KOPT-K1 (cell line): ENCODE data around the gene PTPRG.

Experiments
- H3K27ac ChIP-seq: fragments of 200-600 bp; sonication (generic); 2 replicates; pipeline ENCODE4 v1.5.1; 2016; ENCODE audit warnings: antibody characterized with exemption, mild to moderate bottlenecking, low read depth, low read length; ENCODE audit not compliant: poor library complexity, severe bottlenecking
- H3K36me3 ChIP-seq: fragments of 200-600 bp; sonication (generic); 2 replicates; pipeline ENCODE4 v1.5.1; 2017; ENCODE audit warnings: antibody characterized with exemption, mild to moderate bottlenecking, low read length, moderate library complexity; ENCODE audit not compliant: insufficient read depth
- H3K9me3 ChIP-seq: fragments of 200-600 bp; sonication (generic); 2 replicates; pipeline ENCODE4 v1.5.1; 2017; ENCODE audit warnings: antibody characterized with exemption, low read length, mild to moderate bottlenecking; ENCODE audit not compliant: insufficient read depth, poor library complexity, severe bottlenecking

PTPRG gene

GRCh38 chr3:61828880-61829721 is 267.7 kb downstream of the PTPRG start:
- Histone ChIP-seq H3K9me3 (no peaks in the 10 kb centered on the region), H3K36me3 (no peaks in the 10 kb centered on the region), H3K27ac (no peak overlapping the region)

GRCh38 chr3:61829722-61830350 is 268.5 kb downstream of the PTPRG start:
- H3K27ac ChIP-seq = no peak overlapping the region
- H3K9me3 ChIP-seq = no peaks in the 10 kb centered on the region
- no peaks in the 10 kb centered on the region for H3K36me3 ChIP-seq

DNA sequence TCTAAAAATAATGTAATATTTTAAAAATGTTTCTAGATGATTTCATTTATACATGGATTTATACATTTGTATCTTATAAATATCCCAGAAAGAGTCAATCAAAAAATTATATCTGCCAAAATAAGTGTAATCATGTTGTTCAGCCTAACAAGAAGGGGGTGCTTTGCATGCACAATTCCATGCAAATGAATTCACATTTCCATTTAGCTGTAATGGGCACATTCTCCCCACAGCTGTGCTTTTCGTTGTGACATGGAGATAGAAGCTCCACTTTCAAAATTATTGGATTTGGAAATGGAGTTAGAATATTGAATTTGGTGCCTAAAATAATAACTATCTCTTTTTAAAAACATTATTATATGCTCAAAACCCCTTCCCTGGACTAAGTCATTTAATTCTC is 270.6 kb downstream of the PTPRG start:
- Histone ChIP-seq H3K36me3 (no peaks in the 10 kb centered on the region), H3K27ac (no peak overlapping the region)

DNA sequence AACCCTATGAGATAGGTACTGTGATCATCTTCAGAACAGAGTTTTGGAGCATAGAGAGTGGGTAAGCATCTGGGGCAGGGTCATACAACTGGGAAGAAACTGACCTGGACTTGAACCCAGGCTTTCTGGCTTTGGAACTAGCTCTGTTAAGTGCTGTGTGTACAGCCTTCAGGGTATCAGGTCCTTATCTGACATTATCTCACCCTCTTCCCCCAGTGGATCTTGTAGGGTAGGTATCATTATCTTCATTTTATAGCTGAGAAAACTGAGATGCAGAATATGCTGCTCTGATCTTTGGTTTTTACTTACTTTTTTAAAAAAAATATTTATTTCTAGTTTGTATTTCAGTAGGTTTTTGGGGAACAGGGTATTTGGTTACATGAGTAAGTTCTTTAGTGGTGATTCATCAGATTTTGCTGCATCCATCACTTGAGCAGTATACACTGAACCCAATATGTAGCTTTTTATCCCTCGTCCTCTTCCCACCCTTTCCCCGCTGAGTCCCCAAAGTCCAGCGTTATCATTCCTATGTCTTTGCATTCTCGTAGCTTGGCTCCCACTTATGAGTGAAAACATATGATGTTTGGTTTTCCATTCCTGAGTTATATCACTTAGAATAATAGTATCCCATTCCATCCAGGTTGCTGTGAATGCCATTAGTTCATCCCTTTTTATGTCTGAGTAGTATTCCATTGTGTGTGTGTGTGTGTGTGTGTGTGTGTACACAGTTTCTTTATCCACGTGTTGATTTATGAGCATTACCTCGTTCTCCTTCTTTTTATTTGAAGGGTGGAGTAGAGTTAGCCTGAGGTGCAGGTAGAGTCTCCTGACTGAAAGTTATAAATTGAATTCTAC is 271.2 kb downstream of the PTPRG start:
- H3K9me3 ChIP-seq = no peaks in the 10 kb centered on the region
- no peaks in the 10 kb centered on the region for H3K36me3 ChIP-seq

More for the DNA sequence above, 270.6 kb downstream of the PTPRG start:
- H3K9me3 ChIP-seq = no peaks in the 10 kb centered on the region

DNA sequence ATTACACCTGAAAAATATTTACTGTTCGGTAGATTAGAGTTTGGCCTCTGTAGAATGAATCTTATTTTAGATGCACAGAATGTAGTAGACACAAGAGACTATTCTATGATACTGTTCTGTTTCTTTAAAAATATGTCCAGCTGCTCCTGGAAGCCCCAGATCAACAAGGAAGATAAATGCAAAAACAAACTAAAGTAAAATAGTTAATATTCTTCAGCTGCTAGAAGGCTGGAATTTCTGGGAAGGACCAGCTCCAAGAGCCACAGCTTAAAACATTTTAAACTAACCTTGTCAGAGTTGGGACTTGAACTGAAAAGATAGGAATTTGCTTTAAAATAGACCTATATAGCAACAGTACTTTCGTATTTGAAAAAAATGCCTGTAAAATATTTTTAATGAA is 277.9 kb downstream of the PTPRG start:
- H3K36me3 ChIP-seq = no peaks in the 10 kb centered on the region
- no peak overlapping the region for H3K27ac ChIP-seq
- no peaks in the 10 kb centered on the region for H3K9me3 ChIP-seq

More for the DNA sequence above, 271.2 kb downstream of the PTPRG start:
- H3K27ac ChIP-seq = no peak overlapping the region

DNA sequence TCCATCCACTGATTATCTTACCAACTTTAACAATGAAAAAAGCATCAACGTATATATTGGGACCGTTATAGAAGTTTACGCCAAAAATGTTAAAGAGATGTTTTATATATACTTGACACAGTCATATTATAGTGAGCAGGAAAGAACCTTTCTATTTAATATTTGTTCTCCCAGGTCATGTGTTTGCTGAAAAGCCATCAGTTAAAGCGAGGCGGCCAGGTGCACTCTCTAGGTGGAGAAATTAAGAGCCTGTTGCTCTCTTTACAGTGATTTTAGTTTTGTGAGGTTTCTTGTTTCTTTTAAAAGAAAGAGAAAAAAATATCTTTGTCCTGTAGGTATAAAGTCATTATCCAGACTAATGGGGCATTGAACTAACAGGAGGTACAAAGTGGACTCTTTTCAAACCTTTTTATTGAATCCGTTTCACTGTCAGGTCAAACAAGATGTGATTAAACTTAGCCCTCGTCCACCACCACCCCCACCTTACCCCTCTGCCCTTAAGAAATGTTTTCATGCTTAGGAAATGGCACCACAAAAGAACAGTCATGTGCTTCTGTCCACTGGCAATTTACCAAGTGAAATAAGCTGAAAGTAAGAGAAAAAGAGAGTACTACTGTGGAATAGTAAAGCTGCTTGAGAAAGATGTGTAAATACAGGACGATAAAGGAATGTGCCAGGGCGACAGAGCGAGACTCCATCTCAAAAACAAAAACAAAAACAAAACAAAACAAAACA is 279.9 kb downstream of the PTPRG start:
- Histone ChIP-seq H3K9me3 (no peaks in the 10 kb centered on the region), H3K36me3 (no peaks in the 10 kb centered on the region), H3K27ac (no peak overlapping the region)

DNA sequence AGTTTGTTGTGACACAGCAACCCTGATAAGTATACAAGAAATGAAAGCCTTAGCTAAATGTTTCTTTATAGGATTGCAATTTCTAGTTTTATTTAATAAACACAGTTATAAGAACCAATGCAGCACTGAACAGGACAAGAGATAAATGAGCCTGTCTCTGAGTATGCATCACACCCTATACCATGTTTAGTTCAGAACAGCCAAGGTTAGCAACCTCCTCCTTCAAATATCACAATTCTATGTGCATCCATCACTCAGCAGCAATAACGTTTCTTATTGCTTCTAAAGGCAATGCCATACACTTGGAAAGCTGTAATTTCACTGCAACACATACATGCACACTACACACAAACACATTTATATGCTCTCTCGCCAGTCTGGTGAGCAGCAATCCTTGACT is 280.6 kb downstream of the PTPRG start:
- H3K27ac ChIP-seq = no peak overlapping the region
- H3K36me3 ChIP-seq = no peaks in the 10 kb centered on the region
- H3K9me3 ChIP-seq = no peaks in the 10 kb centered on the region

DNA sequence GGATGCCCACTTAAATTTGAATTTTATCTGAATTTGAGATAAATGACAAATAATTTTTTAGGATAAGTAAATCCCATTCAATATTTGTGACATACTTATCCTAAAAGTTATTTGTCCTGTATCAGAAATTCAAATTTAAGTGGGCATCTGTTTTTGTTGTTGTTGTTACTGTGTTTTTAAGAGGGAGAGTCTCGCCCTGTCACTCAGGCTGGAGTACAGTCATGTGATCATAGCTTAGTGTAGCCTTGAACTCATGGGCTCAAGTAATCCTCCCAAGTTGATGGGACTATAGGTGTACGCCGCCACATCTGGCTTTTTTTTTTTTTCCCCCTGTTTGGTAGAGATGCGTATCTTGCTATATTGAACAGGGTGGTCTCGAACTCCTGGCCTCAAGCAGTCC is 283.0 kb downstream of the PTPRG start:
- Histone ChIP-seq H3K36me3 (no peaks in the 10 kb centered on the region), H3K27ac (no peak overlapping the region), H3K9me3 (no peaks in the 10 kb centered on the region)

GRCh38 chr3:61846488-61846887 is 285.1 kb downstream of the PTPRG start:
- no peak overlapping the region for H3K27ac ChIP-seq
- no peaks in the 10 kb centered on the region for H3K36me3 ChIP-seq
- no peaks in the 10 kb centered on the region for H3K9me3 ChIP-seq

GRCh38 chr3:61847784-61848462 is 286.6 kb downstream of the PTPRG start:
- Histone ChIP-seq H3K27ac (no peak overlapping the region), H3K36me3 (no peaks in the 10 kb centered on the region), H3K9me3 (no peaks in the 10 kb centered on the region)

DNA sequence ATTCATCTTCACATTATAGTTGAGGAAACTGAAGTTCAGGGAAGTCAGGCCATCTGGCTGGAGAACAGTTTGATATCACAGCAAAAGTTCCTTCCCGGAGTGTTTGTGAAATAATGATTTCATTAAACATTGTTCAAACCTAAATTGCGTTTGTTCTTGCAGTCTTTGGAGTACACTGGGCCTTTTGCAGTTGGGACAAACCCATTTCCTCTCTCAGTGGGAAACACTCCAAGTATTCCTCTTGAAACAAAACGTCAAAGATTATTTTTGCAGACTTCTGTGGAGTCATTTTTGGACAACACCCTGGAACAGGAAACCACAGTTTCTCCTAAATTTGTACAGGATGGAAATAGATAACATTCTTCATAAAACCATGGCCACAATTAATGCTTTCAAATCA is 287.5 kb downstream of the PTPRG start:
- no peaks in the 10 kb centered on the region for H3K36me3 ChIP-seq
- H3K27ac ChIP-seq = no peak overlapping the region

GRCh38 chr3:61853912-61854311 is 292.5 kb downstream of the PTPRG start:
- Histone ChIP-seq H3K27ac (no peak overlapping the region), H3K9me3 (no peaks in the 10 kb centered on the region), H3K36me3 (no peaks in the 10 kb centered on the region)

More for the DNA sequence above, 287.5 kb downstream of the PTPRG start:
- H3K9me3 ChIP-seq = no peaks in the 10 kb centered on the region

- Histone ChIP-seq H3K27ac (no peak overlapping the region), H3K36me3 (no peaks in the 10 kb centered on the region), H3K9me3 (no peaks in the 10 kb centered on the region)
Observed at GRCh38 chr3:61855211-61855610, 293.8 kb downstream of the PTPRG start.

DNA sequence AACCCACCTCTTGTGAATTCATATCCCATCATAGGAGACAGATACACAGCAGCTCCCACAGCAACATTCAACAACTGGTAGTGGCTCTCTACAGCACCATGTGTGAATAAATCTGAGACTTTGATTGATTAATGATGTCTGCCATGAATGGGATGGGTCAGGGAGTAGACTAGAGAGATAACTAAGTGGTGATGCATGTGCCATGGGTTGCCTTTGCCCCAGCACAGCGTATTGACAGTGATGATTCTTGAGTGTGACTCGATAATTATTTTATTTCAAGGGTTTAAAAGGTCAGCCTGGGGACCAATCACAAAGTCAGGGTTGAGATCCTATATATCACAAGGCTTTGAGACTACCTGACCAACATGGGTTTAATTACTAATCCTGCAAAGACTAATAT is 295.9 kb downstream of the PTPRG start:
- Histone ChIP-seq H3K27ac (no peak overlapping the region), H3K9me3 (no peaks in the 10 kb centered on the region), H3K36me3 (no peaks in the 10 kb centered on the region)
